Mononuclear cell (primary cell): ENCODE data around the gene FAM171A1. TPM values are rescaled to one million over a fixed set of nuclear protein-coding genes. Genes with fewer than 3 reads are reported as not detected.
"Not testable (repeated sequence)": the region's sequence is repeated elsewhere in the genome, so short reads cannot be mapped to it uniquely, and the experiment has no call there.

ENCODE experiments used
- H3K27me3 ChIP-seq: 2 replicates; pipeline ENCODE4 v1.6.0; 2011; ENCODE audit warnings: low read length, control low read depth; ENCODE audit not compliant: insufficient read depth
- H3K4me1 ChIP-seq: 2 replicates; pipeline ENCODE4 v1.5.1; 2011; ENCODE audit warnings: mild to moderate bottlenecking, low read length, control low read depth; ENCODE audit not compliant: insufficient read depth
- H3K4me3 ChIP-seq: 2 replicates; pipeline ENCODE4 v1.5.1; 2011; ENCODE audit warnings: mild to moderate bottlenecking, low read length, moderate library complexity
- H3K9me3 ChIP-seq: 2 replicates; pipeline ENCODE4 v1.5.1; 2011; ENCODE audit warnings: low read depth, mild to moderate bottlenecking, control low read depth, low read length
- total RNA-seq: library from RNA; depleted of rRNA; stranded (reverse); fragments of >200 nt; gene quantifications from one replicate; pipeline ENCODE4 v1.2.3, GENCODE V29; 2012

FAM171A1 gene
- total RNA-seq, 1 donor, result 0.84 TPM

- no peaks in the 10 kb centered on the region for H3K9me3 ChIP-seq
- no peaks in the 10 kb centered on the region for H3K4me1 ChIP-seq
- H3K4me3 ChIP-seq, result no peak overlapping the region
- H3K27me3 ChIP-seq, result no peaks in the 10 kb centered on the region
Observed at GRCh38 chr10:15341502-15342128, 29.5 kb downstream of the FAM171A1 start.

- H3K4me3 ChIP-seq, result no peak overlapping the region
- H3K27me3 ChIP-seq, result no peaks in the 10 kb centered on the region
- H3K9me3 ChIP-seq, result no peaks in the 10 kb centered on the region
- H3K4me1 ChIP-seq, result no peaks in the 10 kb centered on the region
Observed at GRCh38 chr10:15339892-15340291, 31.2 kb downstream of the FAM171A1 start.

DNA sequence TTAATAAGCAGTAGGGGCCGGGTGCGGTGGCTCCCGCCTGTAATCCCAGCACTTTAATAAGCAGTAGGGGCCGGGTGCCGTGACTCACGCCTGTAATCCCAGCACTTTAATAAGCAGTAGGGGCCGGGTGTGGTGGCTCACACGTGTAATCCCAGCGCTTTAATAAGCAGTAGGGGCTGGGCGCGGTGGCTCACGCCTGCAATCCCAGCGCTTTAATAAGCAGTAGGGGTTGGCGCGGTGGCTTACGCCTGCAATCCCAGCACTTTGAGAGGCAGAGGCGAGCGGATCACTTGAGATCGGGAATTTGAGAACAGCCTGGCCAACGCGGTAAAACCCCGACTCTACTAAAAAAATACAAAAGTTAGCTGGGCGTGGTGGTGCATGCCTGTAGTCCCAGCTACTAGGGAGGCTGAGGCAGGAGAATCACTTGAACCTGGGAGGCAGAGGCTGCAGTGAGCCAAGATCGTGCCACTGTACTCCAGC is 33.6 kb downstream of the FAM171A1 start:
- not testable (repeated sequence) for H3K4me3 ChIP-seq, H3K27me3 ChIP-seq, H3K9me3 ChIP-seq, H3K4me1 ChIP-seq

DNA sequence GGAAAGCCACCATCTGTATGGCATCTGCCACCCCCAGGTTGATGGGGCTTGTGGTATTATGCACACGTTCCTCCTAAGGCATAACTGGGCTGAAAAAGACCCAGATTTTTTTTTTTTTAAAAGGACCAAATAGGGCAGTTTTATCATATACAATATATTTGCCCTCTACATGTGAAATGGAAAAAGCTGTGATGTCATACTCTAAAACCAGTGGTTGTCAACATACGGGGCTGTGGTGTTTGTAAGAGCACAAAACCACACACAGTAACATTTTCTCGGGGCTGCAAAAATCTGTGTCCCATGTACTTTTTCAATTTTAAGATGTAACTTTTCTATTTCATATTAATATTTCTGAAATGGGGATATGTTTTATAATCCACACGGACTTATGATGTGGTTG is 34.9 kb downstream of the FAM171A1 start:
- H3K4me1 ChIP-seq, result no peaks in the 10 kb centered on the region

DNA sequence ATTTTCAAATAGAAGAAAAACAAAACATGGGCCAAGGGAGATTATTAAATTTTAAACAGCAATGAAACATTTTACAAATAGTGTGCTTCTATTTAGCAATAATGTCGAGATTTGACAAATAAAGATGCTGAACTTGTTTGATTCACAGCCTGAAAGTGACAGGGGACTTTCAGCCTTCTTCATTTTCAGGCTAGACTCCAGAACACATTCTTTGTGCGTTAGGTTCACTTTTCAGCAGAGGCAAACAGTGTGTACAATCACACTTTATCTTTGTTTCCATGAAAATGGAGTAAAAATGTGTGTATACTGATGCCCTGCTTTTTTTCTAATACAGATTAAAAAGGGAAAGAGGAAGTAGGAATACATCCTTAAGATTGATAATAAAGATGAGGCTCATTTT is 35.6 kb downstream of the FAM171A1 start:
- H3K27me3 ChIP-seq, result no peaks in the 10 kb centered on the region
- H3K4me3 ChIP-seq, result no peak overlapping the region
- no peaks in the 10 kb centered on the region for H3K4me1 ChIP-seq
- no peaks in the 10 kb centered on the region for H3K9me3 ChIP-seq

More for the DNA sequence above, 34.9 kb downstream of the FAM171A1 start:
- H3K4me3 ChIP-seq, result no peak overlapping the region
- H3K27me3 ChIP-seq, result no peaks in the 10 kb centered on the region
- no peaks in the 10 kb centered on the region for H3K9me3 ChIP-seq

DNA sequence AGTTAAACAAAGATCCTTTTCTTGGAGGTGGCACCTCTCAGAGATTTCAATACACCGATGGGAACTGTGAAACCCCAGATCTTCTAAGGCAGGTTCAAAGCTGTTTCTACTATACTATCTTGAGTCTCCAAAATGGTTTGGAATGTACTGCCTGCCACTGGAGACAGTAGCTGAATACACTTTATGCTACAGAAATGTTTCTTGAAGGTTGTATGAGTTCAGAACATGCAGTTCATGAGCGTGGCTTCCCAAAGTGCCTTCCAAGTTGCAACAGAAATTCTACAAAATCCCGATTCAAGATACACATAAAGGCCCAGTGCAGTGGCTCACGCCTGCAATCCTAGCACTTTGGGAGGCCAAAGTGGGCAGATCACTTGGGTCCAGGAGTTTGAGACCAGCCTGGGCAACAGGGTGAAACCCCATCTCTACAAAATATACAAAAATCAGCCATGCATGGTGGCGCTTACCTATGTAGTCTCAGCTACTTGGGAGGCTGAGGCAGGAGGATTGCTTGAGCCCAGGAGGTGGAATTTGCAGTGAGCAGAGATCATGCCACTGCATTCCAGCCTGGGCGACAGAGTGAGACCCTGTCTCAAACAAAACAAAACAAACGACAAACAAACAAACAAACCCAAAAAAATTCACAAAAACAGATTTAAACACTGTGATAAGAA is 36.3 kb downstream of the FAM171A1 start:
- Histone ChIP-seq H3K9me3 (no peaks in the 10 kb centered on the region), H3K27me3 (no peaks in the 10 kb centered on the region), H3K4me3 (no peak overlapping the region), H3K4me1 (no peaks in the 10 kb centered on the region)

DNA sequence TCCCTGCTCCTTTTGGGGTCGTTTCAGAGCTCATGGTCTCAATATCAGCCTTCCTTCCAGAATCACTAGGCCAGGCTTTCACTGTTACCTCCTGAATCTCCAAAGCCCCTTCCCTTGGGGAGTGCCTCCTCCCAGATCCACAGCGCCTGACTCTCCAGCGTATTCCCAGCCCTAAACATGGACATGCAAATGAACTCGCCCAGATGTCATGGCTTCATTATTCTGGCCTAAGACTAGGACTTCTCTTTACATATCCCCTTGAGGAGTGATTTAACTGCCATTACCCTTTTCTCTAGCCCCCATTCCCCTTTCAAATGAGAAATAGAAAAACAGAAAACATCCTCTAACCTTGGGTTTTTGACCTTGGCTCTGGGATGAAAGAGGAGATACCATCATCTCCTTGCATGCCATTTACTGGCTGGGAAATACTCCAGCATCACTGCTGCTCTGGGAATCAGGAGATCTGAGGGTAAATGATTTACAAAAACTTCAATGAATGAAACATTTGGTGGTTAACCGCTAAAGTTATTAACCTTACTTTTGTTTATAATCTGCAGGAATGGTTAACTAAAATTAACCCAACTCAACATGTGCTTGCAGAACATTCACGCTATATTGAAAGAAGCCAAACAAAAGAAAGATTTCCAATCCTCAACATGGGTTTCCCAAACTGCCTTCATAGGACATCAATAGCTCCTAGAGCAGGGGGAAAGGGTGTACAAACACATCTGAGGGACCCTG is 37.0 kb downstream of the FAM171A1 start:
- Histone ChIP-seq H3K4me3 (no peak overlapping the region), H3K27me3 (no peaks in the 10 kb centered on the region), H3K4me1 (no peaks in the 10 kb centered on the region), H3K9me3 (no peaks in the 10 kb centered on the region)

DNA sequence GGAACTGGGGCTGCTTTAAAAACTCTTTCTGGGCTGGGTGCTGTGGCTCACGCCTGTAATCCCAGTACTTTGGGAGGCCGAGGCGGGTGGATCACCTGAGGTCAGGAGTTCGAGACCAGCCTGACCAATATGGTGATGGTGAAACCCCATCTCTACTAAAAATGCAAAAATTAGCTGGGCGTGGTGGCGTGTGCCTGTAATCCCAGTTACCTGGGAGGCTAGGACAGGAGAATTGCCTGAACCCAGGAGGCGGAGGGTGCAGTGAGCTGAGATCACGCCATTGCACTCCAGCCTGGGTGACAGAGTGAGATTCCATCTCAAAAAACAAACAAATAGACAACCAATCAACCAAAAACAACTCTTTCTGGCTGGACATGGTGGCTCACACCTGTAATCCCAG is 37.9 kb downstream of the FAM171A1 start:
- H3K4me1 ChIP-seq, H3K9me3 ChIP-seq, H3K4me3 ChIP-seq, H3K27me3 ChIP-seq: not testable (repeated sequence)

- H3K9me3 ChIP-seq, result no peaks in the 10 kb centered on the region
- H3K27me3 ChIP-seq, result no peaks in the 10 kb centered on the region
Observed at GRCh38 chr10:15331461-15331860, 39.6 kb downstream of the FAM171A1 start.

GRCh38 chr10:15329437-15329836 is 41.7 kb downstream of the FAM171A1 start:
- Histone ChIP-seq H3K4me3 (no peak overlapping the region), H3K9me3 (no peaks in the 10 kb centered on the region), H3K27me3 (no peaks in the 10 kb centered on the region), H3K4me1 (no peaks in the 10 kb centered on the region)

More at GRCh38 chr10:15331461-15331860, 39.6 kb downstream of the FAM171A1 start:
- Histone ChIP-seq H3K4me1 (no peaks in the 10 kb centered on the region), H3K4me3 (no peak overlapping the region)

GRCh38 chr10:15325944-15326284 is 45.2 kb downstream of the FAM171A1 start:
- Histone ChIP-seq H3K4me3 (no peak overlapping the region), H3K9me3 (no peaks in the 10 kb centered on the region), H3K4me1 (no peaks in the 10 kb centered on the region), H3K27me3 (no peaks in the 10 kb centered on the region)

DNA sequence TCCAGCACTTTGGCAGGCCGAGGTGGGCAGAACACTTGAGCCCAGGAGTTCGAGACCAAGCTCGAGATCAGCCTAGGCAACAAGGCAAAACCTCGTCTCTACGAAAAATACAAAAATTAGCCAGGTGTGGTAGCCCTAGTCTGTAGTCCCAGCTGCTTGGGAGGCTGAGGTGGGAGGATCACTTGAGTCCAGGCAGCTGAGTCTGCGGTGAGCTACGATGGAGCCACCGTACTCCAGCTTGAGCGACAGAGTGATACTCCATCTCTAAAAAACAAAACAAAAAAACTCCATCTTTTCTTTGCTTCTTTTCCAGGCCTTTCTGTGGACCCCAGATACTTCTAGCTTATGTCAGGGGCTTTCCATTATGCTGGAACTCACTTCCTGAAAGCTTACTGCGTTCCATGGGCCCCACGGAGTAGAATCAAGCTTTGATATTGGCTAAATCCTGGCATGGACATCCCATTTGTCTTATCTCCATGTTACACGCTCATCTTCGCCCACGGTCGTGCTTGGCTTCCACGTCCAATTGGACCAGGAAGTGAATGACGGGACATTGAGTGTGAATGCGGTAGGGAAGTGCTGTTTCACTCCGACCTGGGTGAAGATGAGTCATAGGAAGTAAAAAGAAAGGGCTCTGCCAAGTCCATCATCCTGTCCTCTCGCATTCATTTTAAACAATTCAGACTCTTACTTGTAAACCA is 45.7 kb downstream of the FAM171A1 start:
- Histone ChIP-seq H3K4me1 (no peaks in the 10 kb centered on the region), H3K4me3 (no peak overlapping the region), H3K9me3 (no peaks in the 10 kb centered on the region), H3K27me3 (no peaks in the 10 kb centered on the region)

GRCh38 chr10:15324611-15325010 is 46.5 kb downstream of the FAM171A1 start:
- no peaks in the 10 kb centered on the region for H3K27me3 ChIP-seq
- no peaks in the 10 kb centered on the region for H3K9me3 ChIP-seq
- H3K4me3 ChIP-seq, result no peak overlapping the region
- no peaks in the 10 kb centered on the region for H3K4me1 ChIP-seq

GRCh38 chr10:15324113-15324512 is 47.0 kb downstream of the FAM171A1 start:
- H3K9me3 ChIP-seq, result no peaks in the 10 kb centered on the region
- no peaks in the 10 kb centered on the region for H3K4me1 ChIP-seq
- H3K27me3 ChIP-seq, result no peaks in the 10 kb centered on the region

GRCh38 chr10:15322356-15322755 is 48.7 kb downstream of the FAM171A1 start:
- H3K4me3 ChIP-seq, result no peak overlapping the region
- H3K4me1 ChIP-seq, result no peaks in the 10 kb centered on the region
- H3K9me3 ChIP-seq, result no peaks in the 10 kb centered on the region
- no peaks in the 10 kb centered on the region for H3K27me3 ChIP-seq

More at GRCh38 chr10:15324113-15324512, 47.0 kb downstream of the FAM171A1 start:
- no peak overlapping the region for H3K4me3 ChIP-seq
